GM18909 (cell line): ENCODE measurements around the gene AQP1.

Source experiments
- ATAC-seq: cut with Tn5 transposase; IDR thresholded peaks from one replicate; pipeline ENCODE4 v1.9.1; 2021; ENCODE audit warnings: mild to moderate bottlenecking; ENCODE audit not compliant: unreplicated experiment, poor library complexity

Gene AQP1

GRCh38 chr7:30911561-30911969 is at the start of gene AQP1:
TSS of gene AQP1 (plus strand) at chr7:30911853. CDS start at chr7:30911910, 57 bp downstream.
- no peak for ATAC-seq

- no peak for ATAC-seq
These were observed 48.5 kb upstream of the AQP1 start for GRCh38 chr7:30862995-30863705.

- ATAC-seq: no peak
These were observed 48.0 kb upstream of the AQP1 start for GRCh38 chr7:30863706-30864035.

- no peak for ATAC-seq
These were observed 47.6 kb upstream of the AQP1 start for GRCh38 chr7:30864101-30864500.

GRCh38 chr7:30865076-30865475 is 46.6 kb upstream of the AQP1 start:
- no peak for ATAC-seq

- ATAC-seq: no peak
These were observed 45.8 kb upstream of the AQP1 start for GRCh38 chr7:30865821-30866220.

- ATAC-seq: no peak
These were observed 44.7 kb upstream of the AQP1 start for GRCh38 chr7:30866939-30867338.

GRCh38 chr7:30867483-30867882 is 44.2 kb upstream of the AQP1 start:
- ATAC-seq: no peak

- no peak for ATAC-seq
These were observed 41.6 kb upstream of the AQP1 start for GRCh38 chr7:30869794-30870611.

- no peak for ATAC-seq
These were observed 40.7 kb upstream of the AQP1 start for GRCh38 chr7:30870821-30871518.

- ATAC-seq: no peak
These were observed 40.0 kb upstream of the AQP1 start for GRCh38 chr7:30871655-30872054.

- no peak for ATAC-seq
These were observed 38.4 kb upstream of the AQP1 start for GRCh38 chr7:30873207-30873606.

- no peak for ATAC-seq
These were observed 38.0 kb upstream of the AQP1 start for GRCh38 chr7:30873656-30874055.

- no peak for ATAC-seq
These were observed 36.9 kb upstream of the AQP1 start for GRCh38 chr7:30874656-30875302.

GRCh38 chr7:30877015-30877769 is 34.5 kb upstream of the AQP1 start:
- no peak for ATAC-seq

GRCh38 chr7:30877993-30878392 is 33.7 kb upstream of the AQP1 start:
- ATAC-seq: no peak

- ATAC-seq: no peak
These were observed 32.2 kb upstream of the AQP1 start for GRCh38 chr7:30879139-30880124.

- no peak for ATAC-seq
These were observed 31.4 kb upstream of the AQP1 start for GRCh38 chr7:30880125-30880720.
